Thyroid gland (tissue), 4 donors: Measurements from ENCODE around the gene ELL.

ENCODE experiments used
- CTCF ChIP-seq, 6 experiments: fragments of 200-600 bp in 3 of 6; fragments of 450-650 bp in 3 of 6; sonication (generic) in 3 of 6; IDR thresholded peaks; one replicate each; pipeline ENCODE4 v1.5.1; 2016 to 2019; ENCODE audit warnings: antibody characterized with exemption in 6 of 6, mild to moderate bottlenecking in 2 of 6, inconsistent platforms in 1 of 6, moderate library complexity in 1 of 6
- POLR2A ChIP-seq, 2 donors: fragments of 450-650 bp; IDR thresholded peaks; one replicate each; pipeline ENCODE4 v1.6.1; 2017; ENCODE audit warnings: antibody characterized with exemption in 2 of 2, mild to moderate bottlenecking in 2 of 2, moderate library complexity in 1 of 2

- no peak for TF ChIP-seq CTCF (IDR thresholded peaks at IDR 0.05)
- TF ChIP-seq POLR2A (IDR thresholded peaks at IDR 0.05), result no peak
These were observed 83.4 kb downstream of the ELL start for GRCh38 chr19:18438331-18439024.
